IPS DF 4.7 (cell line): ENCODE measurements around the gene NIPBL.
"Not testable (repeated sequence)": the region's sequence is repeated elsewhere in the genome, so short reads cannot be mapped to it uniquely, and the experiment has no call there.

Experiments
- DNase-seq: peaks from one replicate; pipeline ENCODE4 v3.0.0-alpha.2; 2013; ENCODE audit warnings: low spot score; ENCODE audit errors: extremely low read depth

NIPBL gene

DNA sequence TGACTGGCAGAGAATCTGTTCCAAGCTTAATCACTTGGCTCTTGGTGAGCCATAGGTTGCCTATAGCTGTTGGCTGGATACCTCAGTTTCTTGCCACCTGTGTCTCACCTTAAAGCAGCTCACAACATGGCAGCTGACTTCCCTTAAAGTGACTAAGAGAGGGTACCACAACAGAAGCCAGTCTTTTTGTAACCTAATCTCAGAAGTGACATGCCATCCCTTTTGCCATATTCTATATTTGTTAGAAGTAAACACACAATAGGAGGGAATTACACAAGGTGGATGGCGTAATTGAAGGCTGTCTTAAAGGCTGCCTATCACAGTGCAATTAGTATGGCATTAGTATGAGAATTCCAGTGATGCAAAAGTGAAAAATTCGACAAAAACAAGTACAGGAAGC, 28.1 kb downstream of the NIPBL start:
- no peak for DNase-seq

DNA sequence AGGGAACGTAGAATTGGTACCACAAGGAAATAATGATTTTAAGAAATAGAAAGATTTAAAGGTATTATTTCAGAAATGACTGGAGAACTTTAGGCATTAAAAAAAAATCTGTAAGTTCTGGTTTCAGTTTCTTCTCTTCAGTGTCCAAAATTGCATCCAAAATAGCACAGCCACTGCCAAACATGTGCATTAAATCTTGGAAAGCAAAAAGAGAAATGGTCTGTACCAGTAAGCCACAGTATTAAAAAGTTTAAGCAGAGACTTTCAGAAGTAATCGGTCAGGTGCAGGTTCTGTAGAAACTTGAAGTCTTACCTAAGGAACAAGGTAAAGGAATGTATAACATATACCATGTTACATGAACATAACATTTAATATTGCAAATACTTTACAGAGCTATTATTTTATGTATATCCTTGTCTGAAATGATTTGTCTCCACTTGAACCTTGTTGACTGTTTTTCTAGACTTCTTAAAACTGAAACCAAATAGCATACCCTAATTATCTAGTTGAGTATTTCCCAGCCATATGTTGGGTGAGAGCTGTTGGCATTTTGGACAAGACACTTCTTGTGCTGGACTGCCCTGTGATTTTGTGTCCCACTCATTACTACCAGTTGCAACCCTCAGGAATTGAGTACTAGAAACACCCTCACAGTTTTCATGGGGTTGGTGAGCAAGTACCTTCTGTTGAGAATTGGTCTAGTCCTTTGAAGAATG, 32.1 kb downstream of the NIPBL start:
- DNase-seq: no peak

DNA sequence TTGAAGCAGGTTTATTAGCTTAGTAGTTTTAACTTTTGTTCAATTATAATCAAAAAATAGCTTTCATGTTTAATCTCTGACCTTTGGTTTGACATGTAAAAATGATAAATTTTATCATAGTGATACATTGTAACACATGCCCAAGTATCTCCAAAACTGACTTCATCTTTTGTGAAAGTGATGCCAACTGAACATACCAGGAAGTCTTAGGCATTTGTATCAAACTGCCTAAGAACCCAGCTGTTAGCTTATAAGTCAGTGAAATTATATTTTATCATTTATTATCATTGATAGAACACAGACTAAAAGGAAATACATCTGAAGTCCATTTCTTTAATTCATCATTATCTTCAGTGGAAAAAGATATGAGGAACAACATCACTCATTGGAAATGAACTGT, 39.1 kb downstream of the NIPBL start:
- DNase-seq: no peak

DNA sequence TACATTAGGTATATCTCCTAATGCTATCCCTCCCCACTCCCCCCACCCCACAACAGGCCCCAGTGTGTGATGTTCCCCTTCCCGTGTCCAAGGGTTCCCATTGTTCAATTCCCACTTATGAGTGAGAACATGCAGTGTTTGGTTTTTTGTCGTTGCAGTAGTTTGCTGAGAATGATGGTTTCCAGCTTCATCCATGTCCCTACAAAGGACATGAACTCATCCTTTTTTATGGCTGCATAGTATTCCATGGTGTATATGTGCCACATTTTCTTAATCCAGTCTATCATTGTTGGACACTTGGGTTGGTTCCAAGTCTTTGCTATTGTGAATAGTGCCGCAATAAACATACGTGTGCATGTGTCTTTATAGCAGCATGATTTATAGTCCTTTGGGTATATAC, 40.0 kb downstream of the NIPBL start:
- DNase-seq: not testable (repeated sequence)

DNA sequence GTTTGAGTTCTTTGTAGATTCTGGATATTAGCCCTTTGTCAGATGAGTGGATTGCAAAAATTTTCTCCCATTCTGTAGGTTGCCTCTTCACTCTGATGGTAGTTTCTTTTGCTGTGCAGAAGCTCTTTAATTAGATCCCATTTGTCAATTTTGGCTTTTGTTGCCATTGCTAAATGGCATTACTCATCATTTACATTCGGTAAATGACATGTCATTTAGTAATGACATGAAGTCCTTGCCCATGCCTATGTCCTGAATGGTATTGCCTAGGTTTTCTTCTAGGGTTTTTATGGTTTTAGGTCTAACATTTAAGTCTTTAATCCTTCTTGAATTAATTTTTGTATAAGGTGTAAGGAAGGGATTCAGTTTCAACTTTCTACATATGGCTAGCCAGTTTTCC, 40.8 kb downstream of the NIPBL start:
- not testable (repeated sequence) for DNase-seq

DNA sequence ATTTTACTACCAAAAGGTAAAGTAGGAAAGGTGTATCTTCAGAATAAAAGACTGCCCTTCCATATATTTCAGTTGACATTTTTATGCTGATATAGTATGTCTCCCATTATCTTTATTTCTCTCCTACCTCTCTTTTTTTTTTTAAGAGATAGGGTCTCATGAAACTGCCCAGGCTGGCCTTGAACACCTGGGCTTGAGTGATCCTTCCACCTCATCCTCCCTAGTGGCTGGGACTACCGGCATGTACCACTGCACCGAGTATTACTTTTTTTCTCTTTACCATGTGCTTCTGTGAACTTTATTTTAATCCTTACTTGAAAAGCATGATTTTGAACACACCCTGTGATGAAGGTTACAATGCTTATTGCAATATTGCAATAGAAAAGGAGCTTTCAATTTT, 42.7 kb downstream of the NIPBL start:
- DNase-seq: no peak

DNA sequence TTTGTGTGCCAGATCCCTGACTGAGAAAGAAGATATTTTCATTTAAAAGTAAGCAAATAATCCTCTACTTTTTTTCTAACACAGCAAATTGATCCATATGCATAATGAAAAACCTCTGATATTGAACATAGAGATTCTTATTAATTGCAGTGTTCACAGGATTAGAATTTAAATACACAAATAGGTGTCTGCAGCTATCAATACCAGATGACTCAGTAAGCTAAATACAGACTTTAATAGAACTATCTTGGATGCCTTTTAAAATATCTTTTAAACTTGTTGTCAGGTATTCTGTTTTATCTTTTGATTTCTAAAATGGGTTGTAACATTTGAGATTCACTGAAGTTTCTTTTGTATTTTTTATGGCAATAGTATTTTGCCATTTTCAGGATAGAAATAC, 43.1 kb downstream of the NIPBL start:
- DNase-seq: no peak

DNA sequence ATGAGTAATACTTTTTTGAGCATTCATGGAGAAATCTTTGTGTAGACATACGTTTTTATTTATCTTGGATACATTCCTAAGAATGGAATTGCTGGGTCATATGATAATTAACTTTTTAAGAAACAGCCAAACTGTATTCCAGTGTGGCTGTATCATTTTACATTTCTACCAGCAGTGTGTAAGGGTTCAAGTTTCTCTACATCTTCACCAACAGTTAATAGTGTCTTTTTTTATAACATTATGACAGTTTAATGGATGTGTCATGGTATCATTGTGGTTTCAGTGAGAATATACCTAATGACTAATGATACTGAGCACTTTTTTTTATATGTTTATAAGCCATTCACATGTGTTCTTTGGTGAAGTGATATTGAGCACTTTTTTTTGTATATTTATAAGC, 52.4 kb downstream of the NIPBL start:
- DNase-seq: no peak

DNA sequence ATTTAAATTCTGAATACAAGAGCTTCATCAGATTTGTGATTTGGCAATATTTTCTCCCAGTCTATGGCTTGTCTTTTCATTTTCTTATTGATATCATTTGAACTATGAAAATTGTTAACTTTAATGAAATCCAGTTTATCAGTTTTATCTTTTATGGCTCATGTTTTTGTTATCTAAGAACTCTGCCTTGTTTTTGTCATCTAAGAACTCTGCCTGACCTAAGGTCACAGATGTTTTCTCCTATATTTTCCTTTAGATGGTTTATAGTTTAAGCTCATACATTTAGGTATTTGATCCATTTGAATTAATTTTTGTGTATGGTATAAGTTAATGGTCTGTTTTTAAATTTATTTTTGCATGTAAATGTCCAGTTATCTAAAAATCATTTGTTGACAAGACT, 52.9 kb downstream of the NIPBL start:
- DNase-seq: no peak

DNA sequence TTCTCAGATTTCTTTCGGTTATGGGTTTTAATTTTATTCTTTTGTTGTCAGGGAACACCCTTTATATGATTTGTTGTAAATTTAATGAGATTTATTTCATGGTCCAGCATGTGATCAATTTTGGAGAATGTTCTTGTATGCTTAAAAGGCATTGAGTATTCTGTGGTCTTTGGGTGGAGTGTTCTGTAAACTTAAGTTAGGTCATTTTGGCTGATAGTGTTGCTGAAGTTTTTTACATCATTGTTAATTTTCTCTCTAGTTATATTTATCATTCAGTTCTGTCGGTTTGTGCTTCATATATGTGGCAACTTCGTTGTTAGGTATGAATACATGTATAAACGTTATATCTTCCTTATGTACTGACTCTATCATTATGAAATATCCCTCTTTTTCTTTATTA, 55.5 kb downstream of the NIPBL start:
- no peak for DNase-seq

DNA sequence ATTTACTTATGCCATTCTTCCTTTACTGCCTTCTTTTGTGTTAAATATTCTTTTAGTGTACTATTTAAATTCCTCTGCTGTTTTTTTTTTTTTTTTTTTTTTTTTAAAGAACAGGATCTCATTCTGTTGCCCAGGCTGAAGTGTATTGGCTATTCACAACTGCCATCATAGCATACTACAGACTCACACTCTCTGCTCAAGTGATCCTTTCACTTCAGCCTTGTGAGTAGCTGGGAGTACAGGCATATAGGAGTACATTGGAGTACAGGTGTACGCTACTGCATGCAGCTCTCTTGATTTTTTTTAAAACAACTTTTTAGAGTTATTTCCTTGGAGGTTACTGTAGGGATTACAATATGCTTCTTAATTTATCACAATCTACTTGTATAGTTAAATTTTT, 56.1 kb downstream of the NIPBL start:
- no peak for DNase-seq

DNA sequence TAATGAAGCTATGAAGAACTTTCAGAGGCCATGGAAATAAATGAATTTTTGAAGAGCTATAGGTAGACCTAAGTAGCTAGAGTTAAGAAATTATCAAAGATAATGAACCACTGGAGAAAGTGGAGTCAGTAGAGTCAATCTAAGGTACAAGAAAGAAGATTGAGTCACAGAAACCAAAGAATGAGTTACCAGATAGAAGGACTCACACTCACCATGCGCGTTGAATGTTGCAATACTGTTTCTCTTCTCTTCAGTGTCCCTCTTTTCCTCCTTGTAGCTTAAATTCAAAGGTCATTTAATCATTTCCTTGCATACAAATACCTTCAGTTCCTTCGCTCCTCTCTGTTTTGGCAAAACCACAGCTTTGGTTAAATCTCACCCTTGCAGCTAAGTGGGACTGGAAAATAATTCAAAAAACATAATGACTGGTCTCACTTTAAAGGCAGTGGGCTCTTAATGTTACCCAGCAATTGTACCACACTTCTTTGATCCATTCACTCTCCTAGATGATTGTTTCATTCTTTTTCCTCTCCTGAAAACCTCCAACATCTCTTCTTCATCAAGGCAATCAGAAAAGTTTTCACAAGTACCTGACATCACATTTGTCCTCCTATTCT, 58.3 kb downstream of the NIPBL start:
- DNase-seq: no peak

DNA sequence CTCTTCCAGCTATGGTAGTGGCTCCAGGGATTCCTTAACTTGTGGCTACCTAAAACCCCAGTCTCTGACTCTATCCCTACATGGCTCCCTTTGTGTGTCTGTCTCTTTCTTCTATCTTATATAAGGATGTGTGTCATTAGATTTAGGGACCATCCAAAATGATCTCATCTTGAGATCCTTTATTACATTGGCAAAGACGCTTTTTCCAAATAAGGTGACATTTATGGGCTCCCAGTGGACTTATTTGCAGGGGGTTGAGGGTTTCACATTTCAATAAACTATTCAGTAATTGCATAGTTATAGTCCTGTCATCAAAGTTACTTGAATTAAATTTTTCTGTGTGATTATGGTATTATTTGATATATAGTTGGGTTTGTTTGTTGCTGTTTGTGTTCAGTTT, 59.2 kb downstream of the NIPBL start:
- DNase-seq: no peak

DNA sequence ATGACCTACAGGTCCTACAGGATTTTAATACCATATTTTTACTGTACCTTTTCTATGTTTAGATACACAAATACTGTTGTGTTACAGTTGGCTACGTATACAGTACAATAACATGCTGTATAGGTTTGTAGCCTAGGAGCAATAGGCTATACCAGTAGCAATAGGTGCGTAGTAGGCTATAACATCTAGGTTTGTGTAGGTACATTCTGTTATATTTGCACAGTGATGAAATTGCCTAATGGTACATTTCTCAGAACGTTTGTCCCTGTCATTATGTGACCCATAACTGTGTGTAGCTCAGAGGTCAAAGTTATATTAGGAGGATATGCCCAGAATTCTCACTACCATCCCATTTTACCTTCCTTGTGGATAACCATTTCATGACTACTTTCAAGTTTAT, 59.7 kb downstream of the NIPBL start:
- DNase-seq: no peak

DNA sequence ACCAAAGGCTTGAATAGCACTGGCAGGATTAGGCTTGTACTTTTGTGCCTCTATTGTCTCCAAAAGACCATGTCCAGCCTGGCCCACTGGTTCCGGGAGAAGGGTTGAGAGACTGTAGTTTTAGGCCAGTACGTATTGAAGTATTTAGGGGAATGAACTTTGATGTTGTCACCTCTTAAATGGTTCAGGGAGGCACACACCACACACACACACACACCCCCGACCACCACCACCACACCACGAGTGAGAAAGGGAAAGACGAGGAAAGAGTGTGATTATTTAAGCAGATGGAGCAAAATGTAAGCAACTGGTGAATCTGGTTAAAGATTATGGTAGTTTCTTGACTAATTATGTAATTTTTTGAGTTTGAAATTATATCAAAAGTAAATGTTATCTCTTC, 61.6 kb downstream of the NIPBL start:
- DNase-seq: no peak

DNA sequence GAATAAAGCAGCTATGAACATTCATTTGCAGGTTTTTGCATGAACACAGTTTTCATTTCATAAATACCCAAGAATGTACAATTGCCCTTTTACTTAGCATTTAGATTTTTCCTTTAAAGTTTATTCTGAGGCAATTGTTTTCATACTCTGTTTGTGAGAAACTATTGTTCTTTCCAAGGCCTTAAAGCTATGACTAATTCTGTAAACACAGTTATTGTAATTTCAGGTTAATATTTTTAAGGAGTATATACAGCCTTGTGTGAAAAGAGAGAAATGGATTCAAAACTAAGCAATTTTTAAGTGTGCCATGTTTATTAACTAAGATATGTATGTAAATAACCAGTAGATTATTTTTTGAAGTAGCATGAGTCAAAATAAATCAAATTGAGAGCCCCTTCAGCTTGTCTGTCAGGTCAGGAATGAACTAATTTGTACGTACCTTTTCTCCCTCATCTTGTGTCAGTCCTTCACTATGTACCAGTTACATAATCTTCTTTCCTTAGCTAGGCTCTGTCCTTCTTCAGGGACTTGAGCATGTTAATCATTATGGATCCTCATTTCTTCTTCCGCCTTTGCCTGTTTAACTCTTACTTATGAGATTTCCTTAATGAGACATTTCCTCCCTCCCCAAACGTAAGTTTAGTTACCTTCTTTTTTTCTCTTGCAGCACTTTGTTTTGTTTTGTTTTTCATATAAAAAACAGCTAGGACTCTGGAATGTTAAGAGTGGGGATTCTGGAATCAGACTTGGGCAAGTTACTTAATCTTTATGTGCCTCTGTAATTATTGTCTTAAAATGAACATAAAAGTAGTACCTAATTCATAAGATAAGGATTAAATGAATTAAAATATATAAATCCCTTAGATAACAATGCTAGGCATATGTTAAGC, 63.6 kb downstream of the NIPBL start:
- no peak for DNase-seq

DNA sequence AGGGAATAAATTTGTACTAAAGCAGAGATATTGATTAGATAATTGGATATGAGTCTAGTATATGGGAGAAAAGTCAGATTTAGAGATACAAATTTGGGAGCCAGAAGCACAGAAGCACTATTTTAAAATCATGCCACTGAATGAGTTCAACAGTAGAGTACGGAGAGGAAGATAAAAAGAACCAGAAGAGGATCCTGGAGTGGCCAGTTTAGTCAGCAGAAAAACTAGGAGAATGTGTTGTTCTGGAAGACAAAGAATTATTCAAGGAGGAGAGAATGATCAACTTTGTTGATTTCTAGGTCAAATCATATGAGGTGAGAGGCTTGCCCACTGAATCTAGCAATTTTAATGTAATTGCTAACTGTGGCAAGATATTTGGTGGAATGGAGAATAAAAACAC, 67.0 kb downstream of the NIPBL start:
- DNase-seq: no peak

DNA sequence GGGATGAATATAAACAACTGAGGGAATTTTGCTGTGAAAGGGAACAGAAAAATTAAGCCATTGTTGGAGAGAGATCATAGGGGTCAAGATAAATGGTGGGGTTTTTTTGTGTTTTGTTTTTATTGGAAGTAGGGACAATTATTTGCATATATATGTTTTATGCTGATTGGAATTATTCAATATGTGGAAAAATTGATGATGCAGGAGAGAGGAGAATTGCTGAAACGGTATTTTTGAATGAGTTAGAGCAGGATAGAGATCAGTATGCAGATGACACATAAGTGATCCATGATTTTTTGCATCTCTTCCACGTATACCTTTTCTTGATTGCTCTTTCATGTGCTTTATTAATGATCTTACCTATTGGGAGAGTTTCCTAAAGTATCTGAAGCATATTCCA, 67.5 kb downstream of the NIPBL start:
- DNase-seq: no peak

DNA sequence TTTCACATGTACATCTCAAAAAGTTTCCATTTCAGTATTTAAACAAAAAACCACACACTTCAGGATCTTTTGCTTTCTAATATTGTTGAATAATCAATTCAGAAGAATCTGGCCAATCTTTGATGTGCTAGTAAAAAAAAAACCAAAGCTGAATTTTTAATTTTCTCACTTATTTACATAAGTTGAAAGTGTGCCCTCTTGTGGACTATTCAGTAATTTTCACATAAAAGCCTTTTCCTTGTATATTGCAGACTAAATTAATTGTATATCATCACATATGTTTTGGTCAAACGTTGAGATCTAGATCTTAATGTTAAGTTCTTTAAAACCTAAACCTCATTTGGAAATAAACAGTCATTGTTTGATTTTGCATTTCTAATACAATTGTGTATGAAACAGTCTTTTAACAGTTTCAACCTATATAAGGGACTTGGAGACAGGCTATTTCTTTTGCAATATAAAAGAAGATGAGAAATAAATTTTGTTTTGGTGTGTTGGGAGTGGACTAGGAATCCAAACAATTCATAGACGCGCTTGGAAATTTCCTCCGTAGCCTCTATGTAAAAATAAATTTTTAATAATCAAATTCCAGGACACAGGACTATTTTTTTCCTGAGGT, 68.1 kb downstream of the NIPBL start:
- peak; percentile 11 for DNase-seq

DNA sequence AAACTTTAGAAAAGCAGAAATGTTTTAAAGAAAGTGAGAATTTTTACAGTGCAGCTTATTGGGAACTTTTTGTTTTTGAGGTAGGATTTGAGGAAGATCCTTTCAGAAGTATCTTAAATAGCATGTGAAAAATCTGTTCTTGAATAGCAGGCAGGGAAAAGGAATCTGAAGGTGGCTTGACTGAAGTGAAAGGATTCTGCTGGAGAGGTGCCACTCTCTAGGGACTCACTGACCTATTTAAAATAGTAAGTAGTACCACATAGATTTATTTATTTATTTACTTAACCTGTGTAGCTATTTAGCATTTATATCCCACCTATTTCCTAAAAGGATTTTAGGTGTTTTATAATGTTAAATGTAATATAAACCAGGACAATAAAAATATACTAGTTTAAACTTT, 69.1 kb downstream of the NIPBL start:
- no peak for DNase-seq

DNA sequence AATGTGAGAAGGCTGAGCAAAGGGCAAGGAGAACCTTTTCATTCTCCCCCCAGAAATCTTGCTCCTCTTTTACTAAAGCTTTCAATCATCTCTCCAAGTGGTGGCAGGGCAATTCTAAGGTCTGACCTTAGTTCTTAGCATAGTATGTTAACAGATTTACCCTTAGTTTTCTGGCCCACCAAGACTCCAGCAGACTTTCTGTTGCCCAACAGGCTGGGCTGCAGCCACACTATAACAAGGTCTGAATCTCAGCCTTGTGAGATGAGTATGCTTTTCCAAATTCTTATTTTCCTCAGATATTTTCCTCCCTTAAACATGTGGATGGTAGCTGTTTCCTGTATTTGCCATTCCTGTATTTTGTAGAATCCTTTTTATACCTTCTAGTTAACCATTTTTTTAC, 69.5 kb downstream of the NIPBL start:
- no peak for DNase-seq

DNA sequence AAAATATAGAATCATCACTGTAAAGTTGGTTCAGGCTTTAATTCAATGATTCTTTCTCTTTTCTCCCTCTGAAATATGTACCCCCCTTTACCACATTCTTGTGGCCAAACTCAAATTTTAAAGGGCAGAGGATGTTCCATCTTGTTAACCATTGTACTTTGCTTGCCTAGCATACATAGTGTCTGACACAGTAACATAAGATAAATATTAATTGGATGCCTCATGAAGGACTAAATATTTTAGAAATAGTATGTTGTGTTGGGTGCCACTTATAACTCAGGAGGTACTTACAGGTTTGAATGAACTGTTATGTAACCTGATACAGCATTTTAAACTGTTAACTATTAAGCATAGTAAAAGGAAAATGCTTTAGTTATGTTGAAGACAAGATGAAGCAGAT, 71.5 kb downstream of the NIPBL start:
- DNase-seq: no peak
